A549 (cell line): ENCODE measurements around the gene ZC3H14. TPM values are rescaled to one million over a fixed set of nuclear protein-coding genes. Genes with fewer than 3 reads are reported as not detected.

Experiments used
- ATAC-seq, 2 experiments: fragments of 200-7000 bp in 1 of 2; fragments of >200 bp in 1 of 2; cut with Nextera tagmentation in 1 of 2; cut with Tn5 transposase in 1 of 2; 3 replicates each; pipeline versions ENCODE4 v1.8.0 to v1.9.1; 2018 to 2020; ENCODE audit warnings: mild to moderate bottlenecking in 1 of 2, moderate library complexity in 1 of 2
- CTCF ChIA-PET: fragments of 300-600 bp; sonication (Branson Sonifier 250); formaldehyde crosslinking; extraction: SDS; loops from one replicate; lab custom pipeline; 2021; ENCODE audit warnings: antibody characterized with exemption, inconsistent platforms; lab: Yijun Ruan, JAX
- POLR2A ChIA-PET: fragments of 350-600 bp; formaldehyde crosslinking; extraction: SDS; loops from one replicate; lab custom pipeline; 2021; ENCODE audit warnings: antibody characterized with exemption, inconsistent platforms; lab: Yijun Ruan, JAX
- DNase-seq, 2 experiments: peaks; one replicate each; pipeline versions ENCODE4 v3.0.0 to v3.0.0-alpha.2; 2011 to 2016; ENCODE audit warnings: low read depth in 1 of 2, low spot score in 1 of 2
- FAIRE-seq: peaks from 2 replicates; lab custom pipeline; 2011; peaks lifted over from hg19 to GRCh38; lab: Jason Lieb, UNC
- H3K27ac ChIP-seq, 2 experiments: fragments of >200 bp; sonication (Bioruptor Twin); formaldehyde crosslinking; 3 replicates each; pipeline ENCODE4 v1.5.1; 2016 to 2017
- H3K4me1 ChIP-seq: fragments of >200 bp; sonication (Bioruptor Twin); formaldehyde crosslinking; 3 replicates; pipeline ENCODE4 v1.6.1; 2016
- H3K4me2 ChIP-seq: fragments of >200 bp; sonication (Bioruptor Twin); formaldehyde crosslinking; 3 replicates; pipeline ENCODE4 v1.6.1; 2016
- H3K4me3 ChIP-seq: fragments of >200 bp; sonication (Bioruptor Twin); formaldehyde crosslinking; 3 replicates; pipeline ENCODE4 v1.5.1; 2016
- H3K9me3 ChIP-seq: fragments of >200 bp; sonication (Bioruptor Twin); formaldehyde crosslinking; 3 replicates; pipeline ENCODE4 v1.6.1; 2016
- BHLHE40 ChIP-seq: IDR thresholded peaks from 2 replicates; pipeline ENCODE4 v1.6.1; 2012; ENCODE audit warnings: low read depth, low read length, inconsistent platforms
- CBX8 ChIP-seq: fragments of 200-600 bp; sonication (generic); IDR thresholded peaks from 2 replicates; pipeline ENCODE4 v1.6.1; 2016
- CEBPB ChIP-seq, 2 experiments: fragments of >200 bp in 1 of 2; sonication (Bioruptor Twin) in 1 of 2; formaldehyde crosslinking in 1 of 2; IDR thresholded peaks; 2 replicates each; pipeline ENCODE4 v1.6.1; 2012 to 2016
- CHD2 ChIP-seq: fragments of 150-350 bp; IDR thresholded peaks from 2 replicates; pipeline ENCODE4 v1.6.1; 2014; ENCODE audit warnings: low read length; ENCODE audit not compliant: partially characterized antibody
- EHF ChIP-seq: fragments of 250-450 bp; sonication (Bioruptor Pico); IDR thresholded peaks from 2 replicates; pipeline ENCODE4 v1.5.0; 2020; ENCODE audit warnings: mild to moderate bottlenecking
- EHMT2 ChIP-seq: fragments of 200-600 bp; sonication (generic); IDR thresholded peaks from 2 replicates; pipeline ENCODE4 v1.6.1; 2016; ENCODE audit warnings: antibody characterized with exemption, low read depth, mild to moderate bottlenecking, moderate library complexity
- FOSB ChIP-seq: fragments of 250-450 bp; sonication (Bioruptor Pico); IDR thresholded peaks from 2 replicates; pipeline ENCODE4 v1.5.0; 2020; ENCODE audit warnings: mild to moderate bottlenecking, moderate library complexity
- FOXS1 ChIP-seq: fragments of 250-450 bp; sonication (Bioruptor Pico); IDR thresholded peaks from 2 replicates; pipeline ENCODE4 v1.5.0; 2020; ENCODE audit warnings: mild to moderate bottlenecking, moderate library complexity
- HES2 ChIP-seq: fragments of >200 bp; sonication (Bioruptor Twin); formaldehyde crosslinking; IDR thresholded peaks from 2 replicates; pipeline ENCODE4 v1.6.1; 2016
- HOXA7 ChIP-seq: fragments of 250-450 bp; sonication (Bioruptor Pico); IDR thresholded peaks from 2 replicates; pipeline ENCODE4 v1.5.0; 2020; ENCODE audit warnings: mild to moderate bottlenecking, moderate library complexity
- HOXB13 ChIP-seq: fragments of 250-450 bp; sonication (Bioruptor Pico); IDR thresholded peaks from 2 replicates; pipeline ENCODE4 v1.5.0; 2020; ENCODE audit warnings: low read depth, mild to moderate bottlenecking, moderate library complexity
- HOXB5 ChIP-seq: fragments of 250-450 bp; sonication (Bioruptor Pico); IDR thresholded peaks from 2 replicates; pipeline ENCODE4 v1.5.0; 2020; ENCODE audit warnings: mild to moderate bottlenecking, moderate library complexity
- JUN ChIP-seq, 2 experiments: fragments of >200 bp; sonication (Bioruptor Twin); formaldehyde crosslinking; IDR thresholded peaks; 2 replicates in 1 of 2; 3 replicates in 1 of 2; pipeline ENCODE4 v1.6.1; 2016 to 2017
- JUNB ChIP-seq: fragments of >200 bp; sonication (Bioruptor Twin); formaldehyde crosslinking; IDR thresholded peaks from 2 replicates; pipeline ENCODE4 v1.6.1; 2016
- KDM1A ChIP-seq: fragments of 200-600 bp; sonication (generic); IDR thresholded peaks from 2 replicates; pipeline ENCODE4 v1.6.1; 2016; ENCODE audit warnings: low read depth, mild to moderate bottlenecking
- MAZ ChIP-seq: fragments of 150-350 bp; IDR thresholded peaks from 2 replicates; pipeline ENCODE4 v1.6.1; 2014; ENCODE audit warnings: antibody characterized with exemption, low read depth, low read length, borderline replicate concordance
- MYC ChIP-seq: IDR thresholded peaks from 2 replicates; pipeline ENCODE4 v1.6.1; 2012; ENCODE audit warnings: mild to moderate bottlenecking, inconsistent platforms, low read length, improper control_type of control experiment, borderline replicate concordance
- NR3C1 ChIP-seq: fragments of >200 bp; sonication (Bioruptor Twin); formaldehyde crosslinking; IDR thresholded peaks from 3 replicates; pipeline ENCODE4 v1.6.1; 2017
- PBX3 ChIP-seq: IDR thresholded peaks from 2 replicates; pipeline ENCODE4 v1.6.1; 2012
- POLR2A ChIP-seq: IDR thresholded peaks from 2 replicates; pipeline ENCODE4 v1.6.1; 2012; ENCODE audit warnings: mild to moderate bottlenecking, low read length
- POLR2AphosphoS2 ChIP-seq: conservative IDR thresholded peaks from 2 replicates; pipeline ENCODE4 v1.6.1; 2012; ENCODE audit warnings: low read length, improper control_type of control experiment, inconsistent platforms
- RFX5 ChIP-seq: fragments of 450-650 bp; IDR thresholded peaks from 2 replicates; pipeline ENCODE4 v1.7.1; 2014; ENCODE audit warnings: antibody characterized with exemption, mild to moderate bottlenecking, moderate library complexity
- RNF2 ChIP-seq: fragments of 200-600 bp; sonication (generic); IDR thresholded peaks from 2 replicates; pipeline ENCODE4 v1.6.1; 2016; ENCODE audit warnings: low read depth, mild to moderate bottlenecking, antibody characterized with exemption, moderate library complexity, borderline replicate concordance
- SMC3 ChIP-seq: fragments of >200 bp; sonication (Bioruptor Twin); formaldehyde crosslinking; IDR thresholded peaks from 3 replicates; pipeline ENCODE4 v1.6.1; 2018; ENCODE audit warnings: inconsistent platforms
- TFCP2L1 ChIP-seq: fragments of 250-450 bp; sonication (Bioruptor Pico); IDR thresholded peaks from 2 replicates; pipeline ENCODE4 v1.5.0; 2021; ENCODE audit warnings: mild to moderate bottlenecking
- ZNF302 ChIP-seq: fragments of 250-450 bp; sonication (Bioruptor Pico); IDR thresholded peaks from 2 replicates; pipeline ENCODE4 v1.9.0; 2021; ENCODE audit warnings: inconsistent platforms, mild to moderate bottlenecking, moderate library complexity
- WGBS: methylation state at CpG from one replicate; pipeline ENCODE4 v1.1.6; 2017; ENCODE audit errors: missing lambda C conversion rate; 5-methylcytosine and 5-hydroxymethylcytosine counted together
- polyA plus RNA-seq, 4 experiments: library from polyadenylated mRNA; depleted of rRNA in 3 of 4; stranded (reverse); fragments of >200 nt; fragmentation: RNase III in 1 of 4; extraction: RNeasy Plus Mini Kit Qiagen cat#74134 plus additional on column Dnase treatment in 1 of 4; gene quantifications; 2 replicates in 3 of 4; 3 replicates in 1 of 4; pipeline ENCODE4 v1.2.3, GENCODE V29; 2011 to 2017
- TF ChIP-seq, protein P1 (sequence below): IDR thresholded peaks from 2 replicates; pipeline ENCODE4 v1.6.1; 2012; ENCODE audit warnings: low read depth, borderline replicate concordance
- TF ChIP-seq, protein P2 (sequence below): IDR thresholded peaks from 2 replicates; pipeline ENCODE4 v1.6.1; 2012

The ZC3H14 gene
- polyA plus RNA-seq, 2 of the 4 experiments (the other 2 are of a cell fraction), result 64.5 to 141 TPM

GRCh38 chr14:88584451-88584850 lies 21.6 kb downstream of the ZC3H14 start:
- CTCF ChIA-PET, result no interaction called here
- peak; percentile 28 for FAIRE-seq
- WGBS, result 95% methylated on average over 3 of the region's 3 CpGs

DNA sequence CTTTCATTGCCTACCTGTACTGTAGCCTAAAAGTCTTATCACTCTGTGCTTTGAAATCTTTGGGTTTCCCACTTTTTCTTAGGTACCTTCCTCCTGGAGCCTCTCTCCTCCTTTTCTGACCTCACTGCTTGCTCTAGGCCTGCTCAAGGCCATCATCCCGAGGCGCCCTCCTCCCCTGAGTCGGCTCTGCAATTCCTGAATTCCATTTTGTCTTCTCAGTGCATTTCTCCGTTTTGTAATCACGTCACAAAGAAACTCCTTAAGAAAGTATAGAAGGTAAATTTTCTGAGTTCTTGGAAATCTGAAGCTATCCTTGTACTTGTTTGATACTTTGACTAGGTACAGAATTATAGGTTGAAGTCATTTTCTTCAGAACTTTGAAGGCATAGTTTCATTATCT lies 25.2 kb downstream of the ZC3H14 start:
- H3K4me1 ChIP-seq, result peaks cover 31% of the 10 kb centered on the region
- H3K4me3 ChIP-seq, result no peak overlapping the region
- POLR2A ChIA-PET, result no interaction called here
- no peak for TF ChIP-seq MAZ
- no peak for TF ChIP-seq HOXB5
- TF ChIP-seq KDM1A, result no peak
- no peak for TF ChIP-seq SMC3
- TF ChIP-seq HES2, result no peak
- TF ChIP-seq BHLHE40, result no peak
- TF ChIP-seq CHD2, result no peak
- TF ChIP-seq, protein P1, sequence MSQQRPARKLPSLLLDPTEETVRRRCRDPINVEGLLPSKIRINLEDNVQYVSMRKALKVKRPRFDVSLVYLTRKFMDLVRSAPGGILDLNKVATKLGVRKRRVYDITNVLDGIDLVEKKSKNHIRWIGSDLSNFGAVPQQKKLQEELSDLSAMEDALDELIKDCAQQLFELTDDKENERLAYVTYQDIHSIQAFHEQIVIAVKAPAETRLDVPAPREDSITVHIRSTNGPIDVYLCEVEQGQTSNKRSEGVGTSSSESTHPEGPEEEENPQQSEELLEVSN, result no peak
- TF ChIP-seq EHF, result no peak
- TF ChIP-seq JUN (IDR thresholded peaks at IDR 0.05), result no peak
- no peak for TF ChIP-seq POLR2A
- TF ChIP-seq TFCP2L1, result no peak
- TF ChIP-seq RNF2, result no peak
- no peak for TF ChIP-seq MYC
- TF ChIP-seq, all 56 proteins: peak for 0
- WGBS, result 93% methylated on average over 5 of the region's 5 CpGs
- H3K27ac ChIP-seq, result no peak overlapping the region; a peak in 1 of 6 replicates
- H3K9me3 ChIP-seq, result no peaks in the 10 kb centered on the region
- no peak for ATAC-seq
- CTCF ChIA-PET, result no interaction called here
- H3K4me2 ChIP-seq, result no peak overlapping the region
- no peak for DNase-seq
- FAIRE-seq, result no peak

More at GRCh38 chr14:88584451-88584850, 21.6 kb downstream of the ZC3H14 start:
- H3K9me3 ChIP-seq, result no peaks in the 10 kb centered on the region
- no peak for DNase-seq
- no peak for ATAC-seq
- H3K27ac ChIP-seq, result no peak overlapping the region
- TF ChIP-seq NR3C1, result no peak
- TF ChIP-seq EHMT2, result no peak
- no peak for TF ChIP-seq ZNF302 (CRISPR knock-in tag)
- no peak for TF ChIP-seq MAZ
- TF ChIP-seq HOXB13 (CRISPR knock-in tag), result no peak
- TF ChIP-seq, protein P2, sequence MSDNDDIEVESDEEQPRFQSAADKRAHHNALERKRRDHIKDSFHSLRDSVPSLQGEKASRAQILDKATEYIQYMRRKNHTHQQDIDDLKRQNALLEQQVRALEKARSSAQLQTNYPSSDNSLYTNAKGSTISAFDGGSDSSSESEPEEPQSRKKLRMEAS, result no peak
- TF ChIP-seq PBX3, result no peak
- TF ChIP-seq JUNB, result no peak
- no peak for TF ChIP-seq JUN (IDR thresholded peaks at IDR 0.05)
- TF ChIP-seq FOSB (CRISPR knock-in tag), result no peak
- no peak for TF ChIP-seq CBX8
- TF ChIP-seq CEBPB (IDR thresholded peaks at IDR 0.05), result no peak
- no peak for TF ChIP-seq RFX5
- TF ChIP-seq, all 56 proteins: peak for 0
- POLR2A ChIA-PET, result no interaction called here
- Histone ChIP-seq H3K4me2 (no peak overlapping the region), H3K4me1 (peaks cover 15% of the 10 kb centered on the region), H3K4me3 (no peak overlapping the region)

DNA sequence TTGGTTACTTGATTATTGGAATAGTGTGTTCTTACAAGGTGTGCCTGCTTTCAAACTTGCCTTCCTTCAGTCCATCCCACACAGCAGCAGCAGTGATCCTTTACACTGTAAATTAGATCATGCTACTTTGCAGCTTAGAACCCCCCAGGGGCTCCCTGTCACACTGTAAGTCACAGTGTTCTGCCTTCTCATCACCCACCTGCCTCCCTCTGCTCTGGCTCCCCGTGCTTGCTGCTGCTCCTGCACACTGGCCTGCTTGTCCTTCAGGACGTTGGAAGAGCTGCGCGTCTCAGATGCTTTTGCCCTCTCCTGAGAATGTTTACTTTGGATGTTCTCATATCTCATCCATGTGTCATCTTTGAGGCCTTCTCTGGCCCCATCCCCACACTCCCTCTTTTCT lies 27.3 kb downstream of the ZC3H14 start:
- TF ChIP-seq FOXS1 (CRISPR knock-in tag) (no peak), CEBPB (IDR thresholded peaks at IDR 0.05) (no peak), HOXA7 (no peak), TFCP2L1 (no peak), CBX8 (no peak), POLR2AphosphoS2 (no peak), JUNB (no peak)
- TF ChIP-seq, protein P2, result 0 out of 2 replicates have a peak, but pooled peaks have one; percentile 13
- H3K4me1 ChIP-seq, result peaks cover 31% of the 10 kb centered on the region
- 8% methylated on average over 4 of the region's 4 CpGs for WGBS
- ATAC-seq, result peak; percentile 96 to 97
- FAIRE-seq, result no peak
- DNase-seq, result peak; percentile 28 to 58
- peak overlapping the region; percentile 57 for H3K4me2 ChIP-seq
- POLR2A ChIA-PET, result no interaction called here
- peak overlapping the region; percentile 45 to 57; a peak in 4 of 6 replicates for H3K27ac ChIP-seq
- CTCF ChIA-PET, result interaction anchor here (0.7 kb wide), 1 partner anchor 10 kb away, joined by 3 read pairs; no protein-coding TSS in a partner anchor
- no peak overlapping the region for H3K4me3 ChIP-seq
- H3K9me3 ChIP-seq, result no peaks in the 10 kb centered on the region
